Natural killer cell treated with Interleukin-12 subunit alpha and Interleukin-12 subunit beta and Interleukin-15 and Interleukin-18, amount 100 ng/mL, for 72 hours (primary cell): Measurements from ENCODE around the gene DNAAF2. TPM values are rescaled to one million over a fixed set of nuclear protein-coding genes. Genes with fewer than 3 reads are reported as not detected.
"Not testable (repeated sequence)": the region's sequence is repeated elsewhere in the genome, so short reads cannot be mapped to it uniquely, and the experiment has no call there.

ENCODE experiments used
- ATAC-seq, 2 donors: fragments of 150-1000 bp; cut with Tn5 transposase in 1 of 2; sonication (Bioruptor Pico), chemical (Tn5 transposase) in 1 of 2; 2 replicates each; pipeline ENCODE4 v1.10.0; 2021
- DNase-seq: peaks from one replicate; pipeline ENCODE4 v3.0.0; 2022; ENCODE audit warnings: low spot score
- H3K27ac Mint-ChIP-seq, 2 donors: 1 replicate in 1 of 2; 2 replicates in 1 of 2; pipeline ENCODE4 v1.8.0; 2022; ENCODE audit warnings: mixed read lengths in 2 of 2, mild to moderate bottlenecking in 1 of 2, moderate library complexity in 1 of 2
- H3K27me3 Mint-ChIP-seq, 2 donors: 1 replicate in 1 of 2; 2 replicates in 1 of 2; pipeline ENCODE4 v1.8.0; 2022; ENCODE audit warnings: mixed read lengths in 2 of 2
- H3K36me3 Mint-ChIP-seq: one replicate; pipeline ENCODE4 v1.8.0; 2022; ENCODE audit warnings: mixed read lengths
- H3K4me1 Mint-ChIP-seq, 2 donors: 1 replicate in 1 of 2; 2 replicates in 1 of 2; pipeline ENCODE4 v1.8.0; 2022; ENCODE audit warnings: low read depth in 2 of 2, mixed read lengths in 2 of 2, mild to moderate bottlenecking in 1 of 2
- H3K4me3 Mint-ChIP-seq: one replicate; pipeline ENCODE4 v1.8.0; 2022; ENCODE audit warnings: mixed read lengths
- H3K9me3 Mint-ChIP-seq: 2 replicates; pipeline ENCODE4 v1.8.0; 2022; ENCODE audit warnings: mixed read lengths
- total RNA-seq, 2 donors: library from RNA; stranded (reverse); gene quantifications; one replicate each; pipeline ENCODE4 v1.2.3, GENCODE V29; 2022

DNAAF2 gene
- total RNA-seq, 2 donors from 2014 or later: 6.2 to 11.9 TPM

- Mint-ChIP-seq H3K27ac (no peak overlapping the region), H3K4me1 (peaks cover 17 to 18% of the 10 kb centered on the region in 2 donors), H3K9me3 (no peaks in the 10 kb centered on the region), H3K4me3 (no peak overlapping the region), H3K36me3 (peaks cover 13% of the 10 kb centered on the region), H3K27me3 (no peaks in the 10 kb centered on the region)
- no peak for DNase-seq
- ATAC-seq: no peak
These were observed 20.8 kb downstream of the DNAAF2 start for GRCh38 chr14:49614196-49614595.

GRCh38 chr14:49612671-49613070, 22.4 kb downstream of the DNAAF2 start:
- Mint-ChIP-seq H3K4me1 (peaks cover 4 to 13% of the 10 kb centered on the region in 2 donors), H3K27me3 (no peaks in the 10 kb centered on the region), H3K9me3 (no peaks in the 10 kb centered on the region), H3K36me3 (no peaks in the 10 kb centered on the region), H3K4me3 (no peak overlapping the region), H3K27ac (no peak overlapping the region)
- ATAC-seq (no peak), DNase-seq (no peak)

GRCh38 chr14:49612251-49612650, 22.8 kb downstream of the DNAAF2 start:
- Mint-ChIP-seq H3K36me3 (no peaks in the 10 kb centered on the region), H3K9me3 (no peaks in the 10 kb centered on the region), H3K4me1 (peaks cover 0 to 10% of the 10 kb centered on the region in 2 donors), H3K27ac (no peak overlapping the region), H3K27me3 (no peaks in the 10 kb centered on the region), H3K4me3 (no peak overlapping the region)
- no peak for ATAC-seq
- DNase-seq: no peak

- Mint-ChIP-seq H3K27ac (no peak overlapping the region), H3K4me3 (no peak overlapping the region), H3K4me1 (peaks cover 11% of the 10 kb centered on the region in 2 donors), H3K9me3 (no peaks in the 10 kb centered on the region), H3K27me3 (no peaks in the 10 kb centered on the region), H3K36me3 (peaks cover 12% of the 10 kb centered on the region)
- DNase-seq: no peak
- ATAC-seq: no peak
These were observed 27.5 kb downstream of the DNAAF2 start for GRCh38 chr14:49607583-49607982.

GRCh38 chr14:49598485-49599300, 36.4 kb downstream of the DNAAF2 start, which contains the start of gene LRR1:
LRR1 (plus strand) TSS chr14:49598940; CDS start chr14:49599021, 81 bp downstream.
- Mint-ChIP-seq H3K36me3 (peaks cover 5% of the 10 kb centered on the region), H3K4me3 (peak within 1 kb of the TSS; percentile 94), H3K27ac (peak within 1 kb of the TSS; percentile 99), H3K27me3 (no peaks in the 10 kb centered on the region), H3K4me1 (peaks cover 5 to 11% of the 10 kb centered on the region in 2 donors), H3K9me3 (no peaks in the 10 kb centered on the region)
- peak; percentile 90 to 94 for ATAC-seq
- peak; percentile 90 for DNase-seq

- Mint-ChIP-seq H3K27me3 (no peaks in the 10 kb centered on the region), H3K4me3 (peak overlapping the region; percentile 94), H3K27ac (peak overlapping the region; percentile 99), H3K36me3 (peaks cover 5% of the 10 kb centered on the region), H3K9me3 (no peaks in the 10 kb centered on the region), H3K4me1 (peaks cover 5 to 11% of the 10 kb centered on the region in 2 donors)
- ATAC-seq (peak; percentile 1), DNase-seq (no peak)
These were observed 36.9 kb downstream of the DNAAF2 start for GRCh38 chr14:49598189-49598484.

GRCh38 chr14:49594347-49595091, 40.5 kb downstream of the DNAAF2 start:
- Mint-ChIP-seq H3K27me3 (no peaks in the 10 kb centered on the region), H3K4me1 (peaks cover 0 to 3% of the 10 kb centered on the region in 2 donors), H3K4me3 (no peak overlapping the region), H3K27ac (no peak overlapping the region), H3K36me3 (no peaks in the 10 kb centered on the region), H3K9me3 (no peaks in the 10 kb centered on the region)
- ATAC-seq (no peak), DNase-seq (no peak)

GRCh38 chr14:49593016-49593415, 42.0 kb downstream of the DNAAF2 start:
- H3K27ac Mint-ChIP-seq: no peak overlapping the region
- H3K27me3 Mint-ChIP-seq: no peaks in the 10 kb centered on the region
- DNase-seq (no peak), ATAC-seq (no peak)
- no peaks in the 10 kb centered on the region for H3K36me3 Mint-ChIP-seq
- H3K4me3 Mint-ChIP-seq: no peak overlapping the region
- H3K9me3 Mint-ChIP-seq: no peaks in the 10 kb centered on the region
- peaks cover 0 to under 1% of the 10 kb centered on the region in 2 donors for H3K4me1 Mint-ChIP-seq

- H3K4me3 Mint-ChIP-seq: no peak overlapping the region
- H3K36me3 Mint-ChIP-seq: peaks cover 12% of the 10 kb centered on the region
- H3K9me3 Mint-ChIP-seq: no peaks in the 10 kb centered on the region
- no peak overlapping the region for H3K27ac Mint-ChIP-seq
- no peaks in the 10 kb centered on the region for H3K27me3 Mint-ChIP-seq
- ATAC-seq: no peak
- no peak for DNase-seq
- H3K4me1 Mint-ChIP-seq: peaks cover 17 to 22% of the 10 kb centered on the region in 2 donors
These were observed 45.7 kb downstream of the DNAAF2 start for GRCh38 chr14:49589387-49589786.

- no peaks in the 10 kb centered on the region for H3K27me3 Mint-ChIP-seq
- ATAC-seq: peak; percentile 45 to 60
- peak overlapping the region; percentile 98 to 99 for H3K27ac Mint-ChIP-seq
- no peaks in the 10 kb centered on the region for H3K9me3 Mint-ChIP-seq
- H3K4me1 Mint-ChIP-seq: peaks cover 34 to 41% of the 10 kb centered on the region in 2 donors
- peaks cover 31% of the 10 kb centered on the region for H3K36me3 Mint-ChIP-seq
- no peak for DNase-seq
- H3K4me3 Mint-ChIP-seq: peak overlapping the region; percentile 92
These were observed 48.2 kb downstream of the DNAAF2 start for GRCh38 chr14:49586673-49587460.

- Mint-ChIP-seq H3K9me3 (no peaks in the 10 kb centered on the region), H3K27me3 (no peaks in the 10 kb centered on the region), H3K4me1 (peaks cover 42 to 50% of the 10 kb centered on the region in 2 donors), H3K4me3 (peak within 1 kb of the TSS; percentile 92), H3K27ac (peak within 1 kb of the TSS; percentile 98 to 99), H3K36me3 (peaks cover 31% of the 10 kb centered on the region)
- ATAC-seq: peak; percentile 93 to 96
- DNase-seq: peak; percentile 97
These were observed 49.0 kb downstream of the DNAAF2 start, which contains the start of gene RPS29 for GRCh38 chr14:49585803-49586672. RPS29 (minus strand) TSS chr14:49586380; CDS start chr14:49586346, 34 bp downstream.

GRCh38 chr14:49584981-49585640, 49.9 kb downstream of the DNAAF2 start:
- not testable (repeated sequence) for H3K9me3 Mint-ChIP-seq, ATAC-seq, H3K27me3 Mint-ChIP-seq, DNase-seq
- Mint-ChIP-seq H3K36me3 (peaks cover 31% of the 10 kb centered on the region), H3K4me3 (peak overlapping the region; percentile 92), H3K27ac (peak overlapping the region; percentile 98 to 99), H3K4me1 (peaks cover 45 to 54% of the 10 kb centered on the region in 2 donors)
